Activated T-helper 1 cell treated with Interleukin-2 at 50 U/mL for 16 hours (primary cell): ENCODE measurements around the gene MS4A5.
"Not testable (repeated sequence)": the region's sequence is repeated elsewhere in the genome, so short reads cannot be mapped to it uniquely, and the experiment has no call there.

Source experiments
- DNase-seq: peaks from one replicate; pipeline ENCODE4 v3.0.0-alpha.2; 2020; ENCODE audit warnings: low read depth

MS4A5 gene, protein sequence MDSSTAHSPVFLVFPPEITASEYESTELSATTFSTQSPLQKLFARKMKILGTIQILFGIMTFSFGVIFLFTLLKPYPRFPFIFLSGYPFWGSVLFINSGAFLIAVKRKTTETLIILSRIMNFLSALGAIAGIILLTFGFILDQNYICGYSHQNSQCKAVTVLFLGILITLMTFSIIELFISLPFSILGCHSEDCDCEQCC

DNA sequence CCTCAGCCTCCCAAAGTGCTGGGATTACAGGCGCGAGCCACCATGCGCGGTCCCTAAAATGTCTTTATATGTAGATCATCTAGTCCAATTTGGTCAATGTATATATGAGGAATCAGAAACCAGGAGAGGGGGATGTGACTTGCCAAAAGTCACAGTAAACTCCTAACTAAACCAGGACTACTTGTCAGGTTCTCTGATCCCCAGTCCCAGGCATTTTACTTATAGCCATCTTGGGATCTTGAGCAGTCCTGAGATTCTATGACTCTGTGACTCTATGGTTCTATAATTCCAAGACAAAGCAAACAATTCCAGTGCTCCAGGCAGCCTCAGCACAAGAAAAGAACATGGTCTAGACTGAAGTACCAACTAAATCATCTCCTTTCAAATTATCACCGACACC, at the start of gene MS4A5:
TSS of gene MS4A5 (plus strand) at position 301 of the 400 bp plus-strand sequence. CDS start 103 bp downstream, outside the sequence.
- DNase-seq, result no peak

DNA sequence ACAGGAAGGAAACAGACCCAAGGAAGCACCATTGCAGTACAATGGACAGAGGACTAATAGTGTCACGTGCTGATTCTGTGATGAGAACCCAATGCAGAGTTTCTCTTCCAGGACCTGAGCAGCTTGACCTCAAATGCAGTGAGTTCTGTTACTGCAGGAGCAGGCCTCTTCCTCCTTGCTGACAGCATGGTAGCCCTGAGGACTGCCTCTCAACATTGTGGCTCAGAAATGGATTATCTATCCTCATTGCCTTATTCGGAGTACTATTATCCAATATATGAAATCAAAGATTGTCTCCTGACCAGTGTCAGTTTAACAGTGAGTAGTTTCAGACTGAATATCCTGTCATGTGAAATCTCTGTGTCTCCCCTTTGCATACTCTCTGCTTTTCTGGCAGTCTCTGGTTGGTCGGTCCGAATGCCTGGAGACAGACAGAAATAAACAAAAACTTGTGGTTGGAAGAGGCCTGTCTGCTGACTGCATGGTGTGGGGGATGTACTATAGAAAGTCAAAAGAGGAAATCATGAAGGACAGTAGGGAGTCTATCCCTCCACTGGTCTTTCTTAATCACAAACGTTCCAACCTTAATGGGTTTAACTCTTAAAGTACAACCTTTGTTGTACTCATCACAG, 40.0 kb upstream of the MS4A5 start:
- no peak for DNase-seq

DNA sequence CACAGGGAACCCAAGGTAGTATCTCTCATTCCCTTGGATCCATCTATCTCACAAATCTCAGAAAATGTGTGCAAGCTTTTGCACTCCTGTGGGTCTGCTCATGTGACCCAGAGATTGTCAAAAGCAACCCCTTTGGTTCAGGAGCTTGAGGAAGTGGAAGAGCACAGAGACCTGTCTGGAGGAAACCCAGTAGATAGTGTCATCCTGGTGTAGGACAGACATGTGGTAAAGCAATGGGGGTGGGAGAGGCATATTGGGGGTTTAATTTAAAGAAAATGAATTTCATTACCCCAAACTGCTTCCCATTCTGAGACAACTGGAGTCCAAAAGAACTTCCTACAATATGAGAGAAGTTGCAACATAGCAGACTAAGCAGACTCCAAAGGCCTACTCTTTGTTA, 39.0 kb upstream of the MS4A5 start:
- DNase-seq, result no peak

DNA sequence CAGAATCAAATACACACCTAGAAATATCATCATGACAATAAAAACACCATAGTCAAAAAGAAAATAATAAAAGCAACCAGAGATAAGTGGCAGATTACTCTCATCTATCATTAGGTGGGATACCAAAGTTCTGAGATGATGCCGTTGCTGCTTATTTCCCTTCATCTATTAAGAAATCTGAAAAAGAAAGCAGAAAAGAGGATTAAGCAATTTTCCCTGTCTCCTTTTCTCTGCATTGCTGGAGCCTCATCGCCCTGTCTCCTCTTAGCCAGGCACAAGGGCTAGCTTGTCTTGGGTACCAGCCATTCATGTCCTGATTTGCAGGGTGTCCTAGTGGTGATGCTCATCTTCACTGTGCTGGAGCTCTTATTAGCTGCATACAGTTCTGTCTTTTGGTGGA, 37.0 kb upstream of the MS4A5 start:
- DNase-seq, result no peak

DNA sequence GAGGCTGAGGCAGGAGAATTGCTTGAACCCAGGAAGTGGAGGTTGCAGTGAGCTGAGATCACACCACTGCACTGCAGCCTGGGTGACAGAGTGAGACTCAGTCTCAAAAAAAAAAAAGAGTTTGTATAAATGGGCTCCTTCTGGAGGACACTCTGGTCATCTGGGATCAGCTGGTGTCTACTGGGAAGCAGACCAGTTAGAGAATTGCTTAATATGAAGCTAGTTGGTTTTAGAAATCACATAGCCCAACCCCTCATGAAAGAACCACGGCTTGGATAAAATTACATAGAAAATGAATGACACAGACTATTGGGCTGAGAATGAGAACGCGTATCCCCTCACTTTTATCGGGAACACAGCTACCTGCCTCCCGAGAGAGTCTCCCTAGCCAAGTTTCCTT, 36.4 kb upstream of the MS4A5 start:
- no peak for DNase-seq

DNA sequence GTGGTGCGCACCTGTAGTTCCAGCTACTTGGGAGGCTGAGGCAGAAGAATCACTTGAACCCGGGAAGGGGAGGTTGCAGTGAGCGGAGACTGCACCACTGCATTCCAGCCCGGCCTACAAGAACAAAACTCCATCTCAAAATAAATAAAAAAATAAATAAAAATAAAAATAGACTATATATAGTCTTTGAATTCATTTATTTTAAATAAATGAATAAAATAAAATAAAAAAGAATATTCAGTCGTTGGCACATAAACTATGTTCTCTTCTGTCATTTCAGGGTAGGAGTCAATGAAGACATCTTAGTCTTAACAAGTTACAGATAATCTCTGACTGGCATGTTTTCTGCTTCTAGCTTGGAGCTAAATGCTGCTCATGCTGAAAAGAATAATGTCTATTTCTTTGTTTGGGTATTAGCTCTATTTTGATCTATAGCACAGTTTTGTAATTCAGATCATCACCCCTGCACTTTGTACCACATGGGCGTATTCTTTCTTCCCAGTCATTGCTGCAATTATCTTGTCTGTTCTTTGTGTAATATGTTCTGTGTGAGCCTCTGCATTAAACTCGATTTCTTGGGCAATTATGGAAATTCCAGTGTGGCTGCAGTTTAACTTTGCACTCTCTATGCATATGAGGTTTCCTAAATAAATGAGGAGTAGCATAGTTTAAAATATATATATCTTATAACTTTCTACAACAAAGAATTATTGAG, 34.5 kb upstream of the MS4A5 start:
- DNase-seq, result no peak

DNA sequence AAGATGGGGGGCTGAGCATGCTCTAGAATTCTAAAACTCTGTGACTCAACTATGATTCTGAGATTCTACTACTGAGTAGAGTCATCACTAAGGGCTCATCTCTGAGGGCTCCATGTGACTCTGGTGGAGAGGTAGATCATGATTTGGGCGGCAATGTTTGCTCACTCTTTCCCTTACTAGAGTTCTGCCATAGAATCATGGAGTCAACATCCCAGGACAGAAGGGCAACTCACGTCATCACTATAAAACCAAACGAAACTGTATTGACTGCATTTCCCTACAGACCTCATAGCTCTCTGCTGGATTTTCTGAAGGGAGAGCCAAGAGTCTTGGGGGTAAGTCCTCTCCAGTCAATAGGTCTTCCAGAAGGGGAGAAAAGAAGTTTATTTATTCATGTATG, 33.0 kb upstream of the MS4A5 start, which contains the start of gene MS4A14:
TSS of gene MS4A14 (plus strand) at position 78 of the 400 bp plus-strand sequence. CDS start at position 198, 120 bp downstream.
- no peak for DNase-seq

DNA sequence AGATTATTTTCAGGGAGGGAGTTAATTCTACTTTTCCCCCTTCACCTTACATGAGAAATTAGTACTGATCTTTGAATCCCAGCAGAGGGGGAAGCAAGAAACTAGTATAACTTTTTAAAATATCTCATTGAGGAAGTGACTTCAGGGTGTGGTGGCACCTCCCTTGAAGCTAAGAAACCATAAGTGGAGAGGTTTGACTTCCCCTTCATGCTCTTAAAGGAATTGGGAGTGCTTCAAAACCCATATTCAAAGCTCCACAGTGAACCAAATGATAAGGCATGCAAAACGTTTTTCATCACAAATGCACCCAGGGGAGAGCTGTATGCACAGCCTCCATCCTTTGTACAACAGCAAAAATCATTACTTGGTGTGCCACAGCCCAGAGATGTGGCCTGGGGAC, 32.6 kb upstream of the MS4A5 start:
- no peak for DNase-seq

DNA sequence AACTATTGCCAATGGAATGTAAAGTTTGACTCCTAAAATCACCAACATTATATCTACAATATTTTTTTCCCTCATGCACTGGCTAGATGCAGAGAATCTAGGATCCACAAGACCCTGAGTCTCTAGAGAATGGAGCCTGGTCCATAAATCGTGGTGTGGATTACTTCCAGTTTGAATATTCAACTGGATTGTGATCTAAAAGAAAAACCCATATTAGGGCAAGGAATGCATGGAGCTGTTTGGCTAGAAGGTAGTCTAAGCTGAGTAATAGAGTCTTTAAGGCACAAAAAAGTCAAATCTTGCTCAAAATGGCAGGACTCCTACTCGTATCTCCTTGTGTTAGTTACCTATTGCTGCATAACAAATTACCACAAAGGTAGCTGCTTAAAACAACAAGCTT, 9.4 kb upstream of the MS4A5 start:
- no peak for DNase-seq

DNA sequence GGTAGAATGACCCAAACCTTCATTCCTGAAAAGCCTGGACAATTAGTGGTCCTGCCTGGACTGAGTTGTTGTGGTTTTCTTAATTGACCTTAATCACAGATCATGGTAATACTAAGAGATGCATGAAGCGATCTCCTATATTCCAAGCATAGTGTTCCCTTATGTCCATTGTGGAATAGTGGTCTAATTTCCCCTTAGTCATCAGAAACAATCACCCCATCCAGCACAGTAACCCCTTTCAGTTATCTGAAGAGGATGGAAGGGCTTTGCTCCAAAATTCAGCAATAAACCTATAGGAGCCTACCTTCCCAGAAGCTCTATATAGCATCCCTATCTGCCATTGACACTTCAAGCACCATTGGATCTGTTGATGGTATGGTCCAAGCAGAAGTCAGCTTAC, 6.8 kb upstream of the MS4A5 start:
- no peak for DNase-seq

DNA sequence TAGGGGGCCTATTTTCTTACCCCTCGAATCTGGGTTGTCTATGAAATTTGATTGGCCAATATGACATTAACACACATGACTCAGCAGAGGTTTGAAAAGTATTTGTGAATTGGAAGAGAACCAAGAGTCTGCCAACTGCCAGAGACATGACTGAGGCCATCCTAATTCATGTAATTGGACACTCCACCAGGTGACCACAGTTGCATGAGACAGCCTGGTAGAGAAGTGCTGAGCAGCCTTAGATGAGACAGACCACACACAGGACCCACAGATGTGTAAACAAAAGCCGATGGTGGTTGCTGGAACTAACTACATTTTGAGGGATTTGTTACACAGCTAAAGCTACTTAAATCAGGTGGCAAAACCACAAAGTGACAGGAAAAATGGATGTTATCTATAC, 855 bp upstream of the MS4A5 start:
- no peak for DNase-seq

DNA sequence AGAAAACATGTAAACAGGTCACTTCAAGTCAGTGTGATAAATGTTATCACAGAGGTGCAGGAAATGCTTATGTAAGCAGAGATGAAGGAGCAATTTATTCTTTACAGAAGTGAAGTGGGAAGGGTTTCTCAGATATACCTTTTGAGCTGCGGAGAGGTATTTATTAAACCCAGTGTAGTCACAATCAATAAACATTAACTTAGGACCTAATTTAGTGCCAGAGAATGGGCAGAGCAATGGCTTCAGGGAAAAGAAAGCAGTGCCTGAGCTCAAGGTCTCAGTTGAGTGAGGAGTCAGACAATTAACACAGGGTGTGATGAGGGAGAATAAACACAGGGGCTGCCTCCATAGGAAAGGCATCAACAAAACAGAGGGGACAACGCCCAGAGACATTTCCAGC, 1.9 kb downstream of the MS4A5 start:
- no peak for DNase-seq

DNA sequence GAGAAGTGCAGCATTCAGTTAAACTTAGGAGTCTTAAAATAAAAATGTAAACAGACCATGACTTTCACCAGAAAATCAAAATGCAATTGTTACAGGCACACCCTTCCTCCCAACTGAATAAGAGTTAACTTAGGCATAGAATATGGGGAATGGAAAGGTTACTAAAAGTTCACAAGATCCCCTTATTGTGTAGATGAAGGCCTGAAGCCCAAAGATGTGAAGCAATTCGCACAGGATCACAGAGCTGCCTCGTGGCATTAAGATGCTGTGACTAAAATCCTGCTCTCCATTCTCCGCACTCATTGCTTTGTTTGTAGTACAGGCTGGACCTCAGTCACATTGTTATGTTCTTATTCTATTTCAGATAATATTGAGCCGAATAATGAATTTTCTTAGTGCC, 4.0 kb downstream of the MS4A5 start:
- no peak for DNase-seq

DNA sequence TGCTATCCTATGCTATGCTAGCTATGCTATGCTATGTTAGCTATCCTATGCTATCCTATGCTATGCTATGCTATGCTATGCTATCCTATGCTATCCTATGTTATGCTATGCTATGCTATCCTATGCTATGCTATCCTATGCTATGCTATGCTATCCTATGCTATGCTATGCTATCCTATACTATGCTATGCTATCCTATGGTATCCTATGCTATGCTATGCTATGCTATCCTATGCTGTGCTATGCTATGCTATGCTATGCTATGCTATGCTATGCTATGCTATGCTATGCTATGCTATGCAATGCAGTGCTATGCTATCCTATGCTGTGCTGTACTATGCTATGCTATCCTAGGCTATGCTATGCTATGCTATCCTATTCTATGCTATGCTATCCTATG, 17.7 kb downstream of the MS4A5 start:
- no peak for DNase-seq

DNA sequence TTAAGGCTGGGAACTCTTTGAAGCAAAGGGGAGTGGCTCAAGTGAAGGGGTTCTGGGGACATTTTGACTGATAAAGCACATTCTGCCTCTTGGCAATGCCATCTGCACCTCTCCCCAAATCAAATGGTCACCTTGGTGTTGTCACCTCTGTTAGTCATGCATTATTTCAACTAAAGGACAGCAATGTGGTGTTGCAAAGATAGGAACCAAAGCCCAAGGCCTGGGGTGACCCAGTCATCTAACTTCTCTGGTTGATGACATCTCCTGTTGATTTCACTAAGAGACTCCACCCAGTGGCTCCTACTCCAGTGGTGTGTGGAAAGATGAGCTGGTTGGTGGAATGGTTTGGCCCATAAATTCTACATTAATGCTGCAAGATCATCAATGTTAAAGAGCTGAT, 18.5 kb downstream of the MS4A5 start:
- no peak for DNase-seq

DNA sequence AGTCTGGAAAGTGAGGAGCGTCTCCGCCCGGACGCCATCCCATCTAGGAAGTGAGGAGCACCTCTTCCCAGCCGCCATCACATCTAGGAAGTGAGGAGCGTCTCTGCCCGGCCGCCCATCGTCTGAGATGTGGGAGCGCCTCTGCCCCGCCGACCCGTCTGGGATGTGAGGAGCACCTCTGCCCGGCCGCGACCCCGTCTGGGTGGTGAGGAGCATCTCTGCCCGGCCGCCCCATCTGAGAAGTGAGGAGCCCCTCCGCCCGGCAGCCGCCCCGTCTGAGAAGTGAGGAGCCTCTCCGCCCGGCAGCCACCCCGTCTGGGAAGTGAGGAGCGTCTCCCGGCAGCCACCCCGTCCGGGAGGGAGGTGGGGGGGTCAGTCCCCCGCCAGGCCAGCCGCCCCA, 21.8 kb downstream of the MS4A5 start:
- not testable (repeated sequence) for DNase-seq

DNA sequence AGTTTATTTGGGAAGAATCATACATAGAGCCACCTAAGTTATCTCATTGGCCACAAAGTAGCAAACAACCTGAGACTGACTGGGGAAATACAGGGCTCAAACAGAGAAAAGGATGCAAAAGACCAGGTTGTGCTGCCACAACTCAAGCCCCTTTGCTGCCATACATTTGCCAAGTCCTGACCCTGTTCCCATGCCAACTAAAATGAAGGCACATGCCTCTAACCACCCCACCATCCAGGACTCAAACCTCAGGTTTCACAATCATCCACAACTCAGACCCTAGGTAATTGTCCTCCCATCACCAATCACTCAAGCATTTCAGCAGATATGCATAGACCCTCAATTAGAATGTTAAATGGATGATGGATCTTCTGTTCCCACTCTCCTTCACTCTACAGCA, 24.8 kb downstream of the MS4A5 start:
- DNase-seq, result no peak

DNA sequence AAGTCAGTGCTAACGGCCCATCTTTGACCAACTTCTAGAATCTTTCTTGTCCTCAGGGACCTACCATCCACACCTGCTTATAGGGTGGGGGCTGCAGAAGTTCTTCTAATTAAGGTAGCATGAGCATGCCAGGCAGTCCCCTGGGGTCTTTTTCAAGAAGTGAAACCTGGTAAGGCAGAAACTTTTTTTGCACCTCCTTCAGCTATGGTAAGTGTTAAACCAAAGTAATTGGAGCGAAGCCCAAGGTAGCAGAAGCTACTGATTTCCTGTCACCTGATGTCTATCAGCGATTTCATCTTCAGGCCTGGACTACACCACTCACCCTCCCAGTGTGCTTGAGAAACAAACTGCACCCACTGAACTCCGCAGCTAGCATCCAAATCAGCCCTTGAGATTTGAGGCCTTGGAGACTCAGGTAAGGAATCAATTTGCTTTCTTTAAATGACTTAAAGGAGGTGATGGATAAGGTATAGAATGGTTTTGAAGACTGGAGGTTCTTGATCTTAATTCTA, 26.2 kb downstream of the MS4A5 start, which contains the start of gene MS4A1:
TSS of gene MS4A1 (plus strand) at position 317 of the 512 bp plus-strand sequence. CDS start 6,528 bp downstream, outside the sequence.
- no peak for DNase-seq

DNA sequence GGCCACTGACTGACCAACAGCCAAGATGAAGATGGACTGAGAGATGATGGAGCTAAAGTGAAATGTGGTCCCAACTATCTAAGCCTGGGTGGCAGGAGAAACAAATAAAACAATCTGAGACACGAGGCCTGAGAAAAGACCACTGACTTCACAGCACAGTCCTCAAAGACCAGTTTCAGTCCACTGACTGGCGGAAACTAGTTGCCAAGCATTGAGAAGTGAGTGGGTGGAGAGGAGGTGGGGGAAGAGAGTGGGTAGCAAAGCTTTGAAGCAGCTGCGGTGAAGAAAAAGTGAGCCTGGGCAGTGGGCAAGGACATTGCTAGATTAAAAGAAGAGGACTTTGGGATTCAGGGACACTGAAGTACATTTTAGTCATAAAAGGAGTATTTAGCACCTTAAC, 28.2 kb downstream of the MS4A5 start:
- no peak for DNase-seq

DNA sequence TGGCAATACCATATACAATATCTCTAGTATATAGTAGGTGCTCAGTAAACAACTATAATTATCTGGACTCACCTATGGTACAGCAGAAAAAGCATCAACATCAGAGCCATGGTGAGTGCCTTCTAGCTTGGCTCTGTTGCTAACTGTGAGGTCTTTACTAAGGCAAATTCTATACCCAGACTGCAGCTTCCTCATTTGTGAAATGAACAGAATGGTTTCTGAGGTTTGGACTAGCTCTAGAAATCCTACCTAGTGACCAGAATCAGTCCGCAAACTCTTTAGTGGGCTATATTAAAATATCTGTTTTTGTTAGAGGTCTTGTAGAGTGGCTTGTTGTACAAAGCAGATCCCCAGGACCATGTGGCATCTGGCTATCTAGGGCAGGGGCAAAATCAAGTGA, 30.0 kb downstream of the MS4A5 start:
- DNase-seq, result no peak

DNA sequence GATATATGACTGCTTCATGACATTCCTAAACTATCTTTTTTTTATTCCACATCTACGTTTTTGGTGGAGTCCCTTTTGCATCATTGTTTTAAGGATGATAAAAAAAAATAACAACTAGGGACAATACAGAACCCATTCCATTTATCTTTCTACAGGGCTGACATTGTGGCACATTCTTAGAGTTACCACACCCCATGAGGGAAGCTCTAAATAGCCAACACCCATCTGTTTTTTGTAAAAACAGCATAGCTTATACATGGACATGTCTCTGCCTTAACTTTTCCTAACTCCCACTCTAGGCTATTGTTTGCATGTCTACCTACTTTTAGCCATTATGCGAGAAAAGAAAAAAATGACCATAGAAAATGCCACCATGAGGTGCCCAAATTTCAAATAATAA, 39.5 kb downstream of the MS4A5 start:
- DNase-seq, result no peak

DNA sequence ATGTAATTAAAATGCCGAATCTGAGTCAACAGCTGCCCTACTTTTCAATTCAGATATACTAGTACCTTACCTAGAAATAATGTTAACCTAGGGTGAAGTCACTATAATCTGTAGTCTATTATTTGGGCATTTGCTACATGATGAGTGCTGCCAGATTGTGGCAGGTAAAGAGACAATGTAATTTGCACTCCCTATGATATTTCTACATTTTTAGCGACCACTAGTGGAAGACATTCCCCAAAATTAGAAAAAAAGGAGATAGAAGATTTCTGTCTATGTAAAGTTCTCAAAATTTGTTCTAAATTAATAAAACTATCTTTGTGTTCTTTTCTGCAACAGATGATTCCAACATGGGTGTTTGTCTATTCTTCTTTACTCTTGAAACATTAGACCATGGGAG, 40.4 kb downstream of the MS4A5 start:
- DNase-seq, result no peak

DNA sequence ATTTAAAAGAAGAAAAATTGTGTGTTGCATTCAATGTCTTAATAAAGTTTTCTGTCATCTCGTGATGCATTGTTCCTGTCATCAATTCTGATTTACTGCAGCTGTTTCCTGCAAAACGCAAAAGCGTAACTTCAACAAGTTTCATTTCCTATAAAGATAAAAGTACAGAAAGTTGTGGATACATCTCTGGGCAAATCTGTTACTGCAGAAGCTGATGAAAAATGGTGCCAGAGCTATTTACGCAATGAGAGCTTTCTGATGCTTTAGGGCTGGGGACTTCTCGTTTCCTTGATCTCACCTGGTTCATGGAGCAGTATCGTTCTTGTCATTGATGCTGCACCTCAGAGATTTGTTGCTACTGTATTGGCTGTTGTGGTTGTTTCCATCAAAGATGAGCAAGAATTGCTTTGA, 47.7 kb downstream of the MS4A5 start:
- DNase-seq, result no peak
